Vagina (tissue), 2 donors: ENCODE results near the gene DCDC2.

Experiments used
- CTCF ChIP-seq, 3 experiments: fragments of 450-650 bp in 2 of 3; fragments of 200-600 bp in 1 of 3; sonication (generic) in 1 of 3; IDR thresholded peaks; one replicate each; pipeline ENCODE4 v1.5.1; 2017 to 2019; ENCODE audit warnings: antibody characterized with exemption in 3 of 3, mild to moderate bottlenecking in 2 of 3, moderate library complexity in 2 of 3
- POLR2A ChIP-seq, 2 donors: fragments of 450-650 bp; IDR thresholded peaks; one replicate each; pipeline ENCODE4 v1.6.1; 2017; ENCODE audit warnings: antibody characterized with exemption in 2 of 2, mild to moderate bottlenecking in 2 of 2, moderate library complexity in 2 of 2
- POLR2AphosphoS5 ChIP-seq, 2 donors: sonication (generic); formaldehyde crosslinking; IDR thresholded peaks; one replicate each; pipeline ENCODE4 v1.9.0; 2017; ENCODE audit warnings: antibody characterized with exemption in 2 of 2, mild to moderate bottlenecking in 2 of 2, low read depth in 1 of 2; ENCODE audit not compliant: insufficient read depth in 1 of 2

GRCh38 chr6:24272148-24272547, 85.7 kb downstream of the DCDC2 start:
- TF ChIP-seq CTCF (IDR thresholded peaks at IDR 0.05) (no peak), POLR2AphosphoS5 (IDR thresholded peaks at IDR 0.05; ENCODE audit: insufficient read depth in 1 of 2, low read depth in 1 of 2) (no peak), POLR2A (IDR thresholded peaks at IDR 0.05) (no peak)
